ENCODE data around the gene ZNF544.
"Not testable (repeated sequence)": the region's sequence is repeated elsewhere in the genome, so short reads cannot be mapped to it uniquely, and the experiment has no call there.

The ZNF544 gene

GRCh38 chr19:58248886-58249285, 20.2 kb downstream of the ZNF544 start:
- TF ChIP-seq CTCF (IDR thresholded peaks at IDR 0.05; ENCODE audit: low read depth, low read length, missing control alignments), result no peak
- H3K4me3 ChIP-seq (ENCODE audit: low read depth, low read length), result no peak overlapping the region
- in situ Hi-C loops (cut with HindIII; ENCODE audit: low sequenced_read_pairs), result no loop called here
- DNase-seq (ENCODE audit: low read depth), result no peak

GRCh38 chr19:58252102-58252685, 23.5 kb downstream of the ZNF544 start:
- in situ Hi-C loops (cut with HindIII; ENCODE audit: low sequenced_read_pairs), result no loop called here
- DNase-seq (ENCODE audit: low read depth), result no peak
- H3K4me3 ChIP-seq (ENCODE audit: low read depth, low read length), result no peak overlapping the region
- TF ChIP-seq CTCF (IDR thresholded peaks at IDR 0.05; ENCODE audit: low read depth, low read length, missing control alignments), result no peak

- H3K4me3 ChIP-seq (ENCODE audit: low read depth, low read length), result not testable (repeated sequence)
Measured at GRCh38 chr19:58258259-58258658, 29.5 kb downstream of the ZNF544 start.

GRCh38 chr19:58261600-58261967, 32.9 kb downstream of the ZNF544 start:
- no peak for TF ChIP-seq CTCF (IDR thresholded peaks at IDR 0.05; ENCODE audit: low read depth, low read length, missing control alignments)
- in situ Hi-C loops (cut with HindIII; ENCODE audit: low sequenced_read_pairs), result loop anchor here (5.0 kb wide), 1 partner anchor 34 kb away; the partner anchor contains the start of gene ZNF544
- H3K4me3 ChIP-seq (ENCODE audit: low read depth, low read length), result no peak overlapping the region

More at GRCh38 chr19:58258259-58258658, 29.5 kb downstream of the ZNF544 start:
- DNase-seq (ENCODE audit: low read depth); in situ Hi-C loops (cut with HindIII; ENCODE audit: low sequenced_read_pairs): not testable (repeated sequence)

GRCh38 chr19:58261968-58262921, 33.5 kb downstream of the ZNF544 start:
- no peak for TF ChIP-seq CTCF (IDR thresholded peaks at IDR 0.05; ENCODE audit: low read depth, low read length, missing control alignments)
- in situ Hi-C loops (cut with HindIII; ENCODE audit: low sequenced_read_pairs), result loop anchor here (5.0 kb wide), 1 partner anchor 35 kb away; the partner anchor contains the start of gene ZNF544
- no peak overlapping the region for H3K4me3 ChIP-seq (ENCODE audit: low read depth, low read length)
- no peak for DNase-seq (ENCODE audit: low read depth)

More at GRCh38 chr19:58261600-58261967, 32.9 kb downstream of the ZNF544 start:
- no peak for DNase-seq (ENCODE audit: low read depth)

- TF ChIP-seq CTCF (IDR thresholded peaks at IDR 0.05; ENCODE audit: low read depth, low read length, missing control alignments), result no peak
Measured at GRCh38 chr19:58262922-58263296, 34.2 kb downstream of the ZNF544 start.

GRCh38 chr19:58265100-58265499, 36.4 kb downstream of the ZNF544 start:
- no peak for DNase-seq (ENCODE audit: low read depth)
- no peak overlapping the region for H3K4me3 ChIP-seq (ENCODE audit: low read depth, low read length)
- no peak for TF ChIP-seq CTCF (IDR thresholded peaks at IDR 0.05; ENCODE audit: low read depth, low read length, missing control alignments)
- in situ Hi-C loops (cut with HindIII; ENCODE audit: low sequenced_read_pairs), result no loop called here

More at GRCh38 chr19:58262922-58263296, 34.2 kb downstream of the ZNF544 start:
- in situ Hi-C loops (cut with HindIII; ENCODE audit: low sequenced_read_pairs), result loop anchor here (5.0 kb wide), 1 partner anchor 36 kb away; the partner anchor contains the start of gene ZNF544
- no peak overlapping the region for H3K4me3 ChIP-seq (ENCODE audit: low read depth, low read length)
- no peak for DNase-seq (ENCODE audit: low read depth)
